ENCODE results near the gene PKD2.

GRCh38 chr4:88108747-88109122 is 101.3 kb downstream of the PKD2 start:
- TF ChIP-seq CTCF (conservative IDR thresholded peaks at IDR 0.05; ENCODE audit: low read length) (no peak), EZH2phosphoT487 (IDR thresholded peaks at IDR 0.05; ENCODE audit: borderline replicate concordance, low read depth, low read length) (no peak)

All from OCI-LY7 (cell line).